ENCODE results near the gene CKLF.

Gene CKLF

DNA sequence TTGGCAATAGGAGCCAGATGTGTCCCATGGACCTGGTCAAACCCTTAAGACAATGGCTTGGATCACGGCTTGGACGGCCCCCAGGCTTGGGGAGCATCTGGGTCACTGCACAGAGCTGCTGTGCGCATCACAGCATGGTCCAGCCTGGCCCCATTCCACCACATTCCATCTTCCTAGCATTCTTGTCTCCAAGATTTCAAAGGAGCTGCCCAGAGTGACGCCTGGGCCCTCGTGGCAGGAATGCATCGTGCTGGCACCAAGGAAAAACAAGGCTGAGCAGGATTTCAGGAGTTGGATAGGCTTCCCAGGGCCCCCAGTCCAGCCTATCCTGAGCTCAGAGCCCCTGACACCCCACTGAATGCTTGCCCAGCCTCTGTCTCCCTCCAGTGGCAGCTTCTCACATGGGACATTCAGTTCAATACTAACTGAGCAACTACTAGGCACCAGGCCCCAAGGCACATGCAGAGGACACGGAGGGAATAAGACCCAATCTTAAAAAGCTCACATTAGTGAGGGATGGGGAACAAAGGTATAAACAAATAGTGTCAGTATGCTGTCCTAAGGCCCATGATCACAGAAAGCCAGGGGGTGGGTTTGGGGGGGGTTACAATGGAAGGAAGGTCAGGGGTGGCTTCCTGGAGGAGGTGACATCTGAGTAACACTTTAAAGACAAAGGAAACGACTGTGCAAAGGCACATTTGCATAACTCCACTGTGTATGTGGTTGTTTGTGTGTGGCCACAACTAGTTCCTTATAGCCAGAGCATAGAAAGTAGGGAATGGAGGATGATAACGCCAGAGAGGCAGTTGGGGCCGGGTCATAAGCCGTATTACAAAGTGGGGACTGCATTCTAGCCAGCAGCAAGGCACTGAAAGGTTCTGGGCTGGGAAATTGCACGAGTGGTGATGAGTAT lies 36.5 kb upstream of the CKLF start:
- H3K4me3 ChIP-seq (ENCODE audit: low read depth, low read length), result no peak overlapping the region
- DNase-seq (ENCODE audit: low read depth), result peak; percentile 35
- TF ChIP-seq, protein P1, sequence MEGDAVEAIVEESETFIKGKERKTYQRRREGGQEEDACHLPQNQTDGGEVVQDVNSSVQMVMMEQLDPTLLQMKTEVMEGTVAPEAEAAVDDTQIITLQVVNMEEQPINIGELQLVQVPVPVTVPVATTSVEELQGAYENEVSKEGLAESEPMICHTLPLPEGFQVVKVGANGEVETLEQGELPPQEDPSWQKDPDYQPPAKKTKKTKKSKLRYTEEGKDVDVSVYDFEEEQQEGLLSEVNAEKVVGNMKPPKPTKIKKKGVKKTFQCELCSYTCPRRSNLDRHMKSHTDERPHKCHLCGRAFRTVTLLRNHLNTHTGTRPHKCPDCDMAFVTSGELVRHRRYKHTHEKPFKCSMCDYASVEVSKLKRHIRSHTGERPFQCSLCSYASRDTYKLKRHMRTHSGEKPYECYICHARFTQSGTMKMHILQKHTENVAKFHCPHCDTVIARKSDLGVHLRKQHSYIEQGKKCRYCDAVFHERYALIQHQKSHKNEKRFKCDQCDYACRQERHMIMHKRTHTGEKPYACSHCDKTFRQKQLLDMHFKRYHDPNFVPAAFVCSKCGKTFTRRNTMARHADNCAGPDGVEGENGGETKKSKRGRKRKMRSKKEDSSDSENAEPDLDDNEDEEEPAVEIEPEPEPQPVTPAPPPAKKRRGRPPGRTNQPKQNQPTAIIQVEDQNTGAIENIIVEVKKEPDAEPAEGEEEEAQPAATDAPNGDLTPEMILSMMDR (IDR thresholded peaks at IDR 0.05; ENCODE audit: insufficient read depth, low read depth, low read length, missing control alignments), result peak; percentile 30

DNA sequence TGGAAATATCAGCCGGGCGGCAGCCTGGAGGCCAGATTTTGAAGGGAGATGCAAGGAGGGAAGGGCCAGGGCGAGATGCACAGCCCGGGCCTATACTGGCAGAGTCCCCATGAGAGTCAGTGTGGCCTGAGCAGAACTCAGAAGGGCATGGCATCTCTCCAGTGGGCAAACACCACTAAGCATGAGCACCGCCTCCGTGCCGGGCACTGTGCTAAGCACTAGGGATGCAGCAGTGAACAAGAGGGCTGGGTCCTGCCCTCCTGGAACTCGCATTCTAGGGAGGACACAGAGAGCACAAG lies 35.9 kb upstream of the CKLF start:
- no peak for DNase-seq (ENCODE audit: low read depth)
- TF ChIP-seq, protein P1 (IDR thresholded peaks at IDR 0.05; ENCODE audit: insufficient read depth, low read depth, low read length, missing control alignments), result no peak
- no peak overlapping the region for H3K4me3 ChIP-seq (ENCODE audit: low read depth, low read length)

DNA sequence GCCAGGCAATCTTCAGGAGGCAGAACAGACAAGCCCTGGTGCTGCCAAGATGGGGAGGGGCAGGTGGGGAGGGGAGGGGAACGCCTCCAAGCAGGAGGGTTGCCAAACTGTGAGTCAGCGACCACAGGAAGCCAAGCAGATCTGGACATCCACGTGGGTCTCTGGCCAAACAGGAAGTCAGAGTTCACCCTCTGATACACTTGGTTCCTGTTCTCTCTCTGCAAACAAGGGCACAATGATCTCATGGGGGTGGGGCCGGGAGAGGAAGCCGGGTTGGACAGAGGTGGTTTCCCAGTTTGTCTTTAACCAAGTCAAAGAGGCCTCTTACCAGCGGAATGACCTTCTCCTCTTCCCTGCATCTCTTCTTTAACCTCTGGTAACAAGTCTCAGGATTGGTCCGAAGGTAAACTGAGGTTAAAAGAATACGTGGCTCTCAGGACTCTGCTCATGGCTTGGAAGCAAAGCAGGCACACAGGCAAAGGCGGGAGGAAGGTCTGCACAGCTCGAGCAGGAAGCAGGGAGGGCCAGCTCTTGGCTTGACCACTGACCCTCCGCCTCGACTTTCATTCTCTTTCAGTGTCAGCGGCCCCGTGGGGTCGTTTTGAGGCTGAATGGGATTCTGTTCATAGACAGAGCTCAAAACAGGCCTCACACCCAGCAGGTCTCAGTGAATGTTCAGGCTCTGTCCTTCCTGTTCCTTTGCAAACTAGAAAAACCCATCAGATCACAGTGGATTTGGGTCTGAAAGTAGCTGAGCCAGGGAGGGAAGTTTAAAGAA lies 35.4 kb upstream of the CKLF start:
- H3K4me3 ChIP-seq (ENCODE audit: low read depth, low read length), result peak overlapping the region; percentile 49
- TF ChIP-seq, protein P1 (IDR thresholded peaks at IDR 0.05; ENCODE audit: insufficient read depth, low read depth, low read length, missing control alignments), result no peak
- peak; percentile 98 for DNase-seq (ENCODE audit: low read depth)

DNA sequence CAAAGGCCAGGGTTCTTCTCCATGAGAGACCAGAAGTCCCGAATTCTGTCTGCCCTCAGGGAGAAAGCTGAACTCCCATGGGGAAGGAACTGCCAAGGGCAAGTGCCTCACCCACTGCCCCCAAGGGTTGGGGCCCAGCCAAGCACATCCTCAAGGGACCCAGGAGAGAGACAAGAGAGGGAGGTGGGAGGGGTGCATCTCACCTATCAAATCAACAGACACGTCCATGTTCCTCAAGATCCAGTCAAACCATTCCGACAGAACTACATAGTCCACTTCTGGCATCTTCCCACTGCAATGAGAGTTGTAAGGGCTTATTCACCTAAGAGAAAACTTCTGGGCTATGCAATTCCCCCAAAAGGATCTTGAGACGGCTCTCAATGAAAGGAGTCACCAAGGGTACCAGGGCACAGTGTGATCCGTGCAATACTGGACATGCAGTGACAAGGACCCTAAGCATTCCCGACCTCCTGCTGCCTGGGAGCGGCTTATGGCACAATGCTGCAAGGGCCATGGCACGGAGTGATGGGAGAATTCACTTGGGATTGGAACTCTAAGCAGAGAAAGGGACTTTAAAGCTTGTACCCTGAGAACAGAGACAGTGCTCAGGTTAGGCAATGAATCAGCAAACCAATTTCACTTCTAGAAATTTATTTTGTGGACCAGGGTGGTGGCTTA lies 34.7 kb upstream of the CKLF start:
- peak overlapping the region; percentile 49 for H3K4me3 ChIP-seq (ENCODE audit: low read depth, low read length)
- DNase-seq (ENCODE audit: low read depth), result no peak
- TF ChIP-seq, protein P1 (IDR thresholded peaks at IDR 0.05; ENCODE audit: insufficient read depth, low read depth, low read length, missing control alignments), result no peak

DNA sequence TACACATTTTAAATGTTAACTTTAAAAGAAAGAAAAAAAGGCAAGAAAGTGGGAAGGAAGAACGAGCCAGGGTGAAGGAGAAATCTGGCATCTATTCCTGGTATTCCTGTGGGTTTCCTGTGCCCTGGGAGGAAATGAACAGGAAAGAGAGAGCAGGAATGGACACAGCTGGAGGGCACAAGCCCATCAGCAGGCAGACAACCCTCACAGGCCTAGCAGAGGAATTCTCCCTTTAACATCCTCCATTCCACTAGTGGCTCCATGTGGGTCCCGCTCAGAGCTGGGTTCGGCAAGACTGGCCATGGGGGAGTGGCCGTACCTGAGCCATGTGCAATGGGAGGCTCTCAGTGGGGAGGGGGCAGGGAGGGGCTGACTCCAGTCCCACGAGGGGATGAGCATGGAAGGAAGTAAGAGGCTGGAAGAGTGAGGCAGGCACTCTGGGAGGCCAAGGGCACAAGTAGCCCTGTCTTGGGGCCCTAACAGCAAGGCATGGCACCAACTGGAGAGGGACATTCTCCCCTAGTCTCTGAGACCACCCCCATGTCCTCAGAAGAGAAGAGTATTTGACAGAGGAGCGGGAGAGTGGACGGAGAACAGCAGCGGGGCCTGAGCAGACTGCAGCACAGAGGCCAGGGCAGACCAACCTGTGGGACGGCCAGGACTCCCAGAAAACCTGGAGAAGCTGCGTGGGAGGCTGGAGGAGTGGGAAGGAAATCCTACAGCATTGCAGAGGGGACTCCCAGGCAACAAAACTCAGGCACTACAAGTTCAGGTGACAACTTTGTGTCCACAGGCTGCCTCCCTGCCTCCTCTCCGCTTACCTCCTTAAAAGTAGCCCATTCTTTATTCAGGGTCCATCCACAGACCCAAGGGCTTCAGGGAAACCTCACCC lies 32.6 kb upstream of the CKLF start:
- TF ChIP-seq, protein P1 (IDR thresholded peaks at IDR 0.05; ENCODE audit: insufficient read depth, low read depth, low read length, missing control alignments), result no peak
- DNase-seq (ENCODE audit: low read depth), result no peak
- H3K4me3 ChIP-seq (ENCODE audit: low read depth, low read length), result no peak overlapping the region

Data from GM12865 (cell line).